Duodenal mucosa (tissue), 2 donors: ENCODE results near the gene KCNJ10.
A peak's percentile ranks its signal among the peaks of the same experiment; 100 is the strongest.

ENCODE experiments used
- H3K27ac ChIP-seq: one replicate; pipeline ENCODE4 v1.7.0; 2013; ENCODE audit warnings: low read depth, low read length
- H3K27me3 ChIP-seq, 2 donors: one replicate each; pipeline ENCODE4 v1.7.0; 2013; ENCODE audit warnings: low read length in 2 of 2, control low read depth in 1 of 2; ENCODE audit not compliant: insufficient read depth in 2 of 2, control insufficient read depth in 1 of 2
- H3K36me3 ChIP-seq, 2 donors: one replicate each; pipeline ENCODE4 v1.7.0; 2013; ENCODE audit warnings: low read length in 2 of 2, control low read depth in 1 of 2; ENCODE audit not compliant: insufficient read depth in 2 of 2, control insufficient read depth in 1 of 2
- H3K4me1 ChIP-seq, 2 donors: one replicate each; pipeline ENCODE4 v1.7.0; 2013; ENCODE audit warnings: low read length in 2 of 2, control low read depth in 1 of 2; ENCODE audit not compliant: insufficient read depth in 2 of 2, control insufficient read depth in 1 of 2
- H3K4me3 ChIP-seq, 2 donors: one replicate each; pipeline ENCODE4 v1.7.0; 2013; ENCODE audit warnings: low read length in 2 of 2, low read depth in 1 of 2
- H3K9ac ChIP-seq, 2 donors: one replicate each; pipeline ENCODE4 v1.7.0; 2013; ENCODE audit warnings: low read length in 2 of 2, low read depth in 1 of 2
- H3K9me3 ChIP-seq, 2 donors: one replicate each; pipeline ENCODE4 v1.7.0; 2013; ENCODE audit warnings: low read length in 2 of 2, control low read depth in 1 of 2; ENCODE audit not compliant: control insufficient read depth in 1 of 2

The KCNJ10 gene

GRCh38 chr1:160093624-160094290, 23.8 kb upstream of the KCNJ10 start:
- H3K36me3 ChIP-seq = peaks cover 18 to 46% of the 10 kb centered on the region in 2 donors
- H3K4me1 ChIP-seq = peaks cover 51 to 60% of the 10 kb centered on the region in 2 donors
- peak overlapping the region; percentile 48 to 51 for H3K9ac ChIP-seq
- H3K27ac ChIP-seq = no peak overlapping the region
- H3K27me3 ChIP-seq = no peaks in the 10 kb centered on the region
- H3K4me3 ChIP-seq = peak overlapping the region in 1 of 2 donors; percentile 21
- H3K9me3 ChIP-seq = no peaks in the 10 kb centered on the region

- no peaks in the 10 kb centered on the region for H3K9me3 ChIP-seq
- H3K4me1 ChIP-seq = peaks cover 51 to 60% of the 10 kb centered on the region in 2 donors
- no peaks in the 10 kb centered on the region for H3K27me3 ChIP-seq
- H3K9ac ChIP-seq = peak overlapping the region in 1 of 2 donors; percentile 51
- H3K27ac ChIP-seq = no peak overlapping the region
- H3K4me3 ChIP-seq = no peak overlapping the region
- H3K36me3 ChIP-seq = peaks cover 18 to 53% of the 10 kb centered on the region in 2 donors
These were observed 23.1 kb upstream of the KCNJ10 start for GRCh38 chr1:160093069-160093395.

DNA sequence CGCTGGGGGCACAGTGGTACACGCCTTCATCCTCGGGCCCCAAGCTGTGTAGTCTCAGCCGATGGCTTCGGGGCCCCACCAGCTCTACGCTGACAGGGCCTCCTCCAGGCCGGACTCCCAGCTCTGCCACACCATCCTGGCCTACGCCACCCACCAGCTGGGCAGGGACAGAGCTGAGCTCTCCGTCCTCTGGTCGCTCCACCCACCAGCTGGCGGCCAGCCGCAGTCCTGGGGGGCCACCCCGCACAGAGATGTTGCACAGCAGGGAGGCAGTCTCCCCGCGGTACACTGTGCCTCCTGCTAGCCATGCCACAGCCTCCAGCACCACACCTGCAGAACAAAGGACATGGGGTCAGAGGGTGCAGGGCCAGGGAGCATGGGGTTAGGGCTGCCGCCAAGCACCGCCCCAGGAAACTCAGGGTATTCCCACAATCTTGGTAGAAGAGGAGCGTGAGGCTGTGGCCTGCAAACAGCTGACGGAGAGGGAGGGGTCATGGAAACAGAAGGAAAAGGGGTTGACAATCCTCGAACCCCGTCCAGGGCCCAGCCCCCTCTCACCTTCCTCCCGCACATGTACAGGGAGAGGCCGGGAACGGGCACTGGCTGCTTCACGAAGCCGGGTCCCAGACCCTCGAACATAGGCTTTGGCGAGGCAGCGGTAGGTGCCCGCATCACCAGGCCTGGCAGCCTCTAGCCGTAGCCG, 22.6 kb upstream of the KCNJ10 start:
- Histone ChIP-seq H3K27ac (no peak overlapping the region), H3K9me3 (no peaks in the 10 kb centered on the region), H3K4me3 (no peak overlapping the region), H3K4me1 (peaks cover 49 to 55% of the 10 kb centered on the region in 2 donors), H3K36me3 (peaks cover 18 to 56% of the 10 kb centered on the region in 2 donors), H3K27me3 (no peaks in the 10 kb centered on the region), H3K9ac (no peak overlapping the region)

DNA sequence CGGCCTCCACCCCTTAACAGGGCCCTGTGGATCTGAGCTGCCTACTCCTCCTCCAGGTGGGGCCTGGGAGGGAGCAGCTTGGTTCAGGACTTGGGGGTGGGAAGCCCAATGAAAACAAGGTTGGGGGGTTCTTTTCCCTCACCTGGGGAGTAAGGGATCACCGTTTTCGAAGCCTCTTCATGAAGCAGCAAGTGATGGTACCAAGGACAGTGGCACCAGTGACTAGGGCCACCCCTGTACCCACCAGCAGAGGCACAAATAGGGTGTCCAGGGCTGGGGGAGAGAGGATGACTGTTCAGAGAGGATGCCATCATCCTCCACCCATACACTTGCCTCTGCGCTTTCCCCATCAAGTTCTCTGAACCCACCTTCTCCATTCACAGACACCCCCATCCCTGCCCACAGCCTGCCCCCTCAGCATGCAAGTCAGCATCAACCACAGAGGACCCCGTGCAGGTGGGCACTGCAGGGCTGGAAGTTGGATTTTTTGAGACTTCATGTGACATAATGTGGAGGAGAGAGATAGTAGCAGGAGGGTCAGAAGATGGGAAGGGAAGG, 21.8 kb upstream of the KCNJ10 start:
- no peaks in the 10 kb centered on the region for H3K9me3 ChIP-seq
- no peak overlapping the region for H3K4me3 ChIP-seq
- H3K4me1 ChIP-seq = peaks cover 41 to 47% of the 10 kb centered on the region in 2 donors
- H3K36me3 ChIP-seq = peaks cover 18 to 56% of the 10 kb centered on the region in 2 donors
- H3K27ac ChIP-seq = no peak overlapping the region
- H3K27me3 ChIP-seq = no peaks in the 10 kb centered on the region
- no peak overlapping the region for H3K9ac ChIP-seq

GRCh38 chr1:160090760-160091159, 20.8 kb upstream of the KCNJ10 start:
- H3K4me3 ChIP-seq = no peak overlapping the region
- H3K27ac ChIP-seq = no peak overlapping the region
- H3K9me3 ChIP-seq = no peaks in the 10 kb centered on the region
- no peaks in the 10 kb centered on the region for H3K27me3 ChIP-seq
- H3K9ac ChIP-seq = no peak overlapping the region
- H3K36me3 ChIP-seq = peaks cover 18 to 56% of the 10 kb centered on the region in 2 donors
- H3K4me1 ChIP-seq = peaks cover 31 to 37% of the 10 kb centered on the region in 2 donors

DNA sequence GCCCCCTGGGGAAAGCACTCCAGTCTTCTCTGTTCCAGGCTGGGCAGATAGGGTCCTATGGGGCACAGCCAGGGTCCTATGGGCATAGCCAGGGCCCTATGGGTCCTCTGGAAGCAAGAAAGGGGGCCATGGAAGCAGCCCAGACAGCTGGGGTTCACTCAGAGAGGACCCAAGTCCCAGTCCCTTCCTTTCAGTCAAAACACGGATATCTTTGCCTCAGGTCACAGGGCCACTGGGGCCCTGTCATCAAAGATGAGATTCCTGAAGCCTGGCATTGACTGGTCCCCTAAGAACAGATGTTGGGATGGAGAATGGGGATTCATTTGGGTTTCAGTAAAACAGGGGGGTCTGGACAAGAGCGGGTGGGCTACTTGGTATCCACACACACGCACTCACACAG, 19.9 kb upstream of the KCNJ10 start:
- H3K9ac ChIP-seq = no peak overlapping the region
- H3K27ac ChIP-seq = no peak overlapping the region
- H3K27me3 ChIP-seq = no peaks in the 10 kb centered on the region
- H3K9me3 ChIP-seq = no peaks in the 10 kb centered on the region
- peaks cover 18 to 54% of the 10 kb centered on the region in 2 donors for H3K36me3 ChIP-seq
- no peak overlapping the region for H3K4me3 ChIP-seq
- H3K4me1 ChIP-seq = peaks cover 22 to 28% of the 10 kb centered on the region in 2 donors

GRCh38 chr1:160087118-160087662, 17.2 kb upstream of the KCNJ10 start:
- Histone ChIP-seq H3K27me3 (peaks cover 13 to 15% of the 10 kb centered on the region in 2 donors), H3K9ac (no peak overlapping the region), H3K4me1 (peaks cover 0 to 9% of the 10 kb centered on the region in 2 donors), H3K4me3 (no peak overlapping the region), H3K27ac (no peak overlapping the region), H3K36me3 (peaks cover 10 to 32% of the 10 kb centered on the region in 2 donors), H3K9me3 (no peaks in the 10 kb centered on the region)

GRCh38 chr1:160086456-160086892, 16.5 kb upstream of the KCNJ10 start:
- Histone ChIP-seq H3K4me1 (peaks cover 0 to 5% of the 10 kb centered on the region in 2 donors), H3K4me3 (no peak overlapping the region), H3K27ac (no peak overlapping the region), H3K36me3 (peaks cover 4 to 25% of the 10 kb centered on the region in 2 donors), H3K9ac (no peak overlapping the region), H3K9me3 (no peaks in the 10 kb centered on the region), H3K27me3 (peaks cover 20% of the 10 kb centered on the region in 2 donors)

GRCh38 chr1:160085686-160086455, 15.9 kb upstream of the KCNJ10 start:
- Histone ChIP-seq H3K36me3 (peaks cover 0 to 19% of the 10 kb centered on the region in 2 donors), H3K9me3 (no peaks in the 10 kb centered on the region), H3K27me3 (peaks cover 25 to 26% of the 10 kb centered on the region in 2 donors), H3K9ac (no peak overlapping the region), H3K4me1 (peaks cover 0 to 5% of the 10 kb centered on the region in 2 donors), H3K27ac (no peak overlapping the region), H3K4me3 (no peak overlapping the region)
